NT2/D1 (cell line): ENCODE measurements around the gene TNFAIP2.

Source experiments
- SUZ12 ChIP-seq: IDR thresholded peaks from 2 replicates; pipeline ENCODE4 v1.6.1; 2011; ENCODE audit not compliant: insufficient read length, insufficient read depth; ENCODE audit errors: extremely low read depth
- YY1 ChIP-seq: IDR thresholded peaks from 2 replicates; pipeline ENCODE4 v1.6.1; 2011; ENCODE audit not compliant: insufficient read length, insufficient read depth

GRCh38 chr14:103126873-103127304 lies 3.6 kb downstream of the TNFAIP2 start:
- no peak for TF ChIP-seq YY1
- no peak for TF ChIP-seq SUZ12
